DND-41 (cell line): ENCODE measurements around the gene FNDC3B.

ENCODE experiments used
- ATAC-seq: fragments of 200-7000 bp; cut with Tn5 transposase; 3 replicates; pipeline ENCODE4 v1.9.1; 2021; ENCODE audit warnings: low read depth; ENCODE audit not compliant: insufficient read depth
- DNase-seq: peaks from one replicate; pipeline ENCODE4 v3.0.0-alpha.2; 2020
- H2AFZ ChIP-seq: 2 replicates; pipeline ENCODE4 v1.6.0; 2012; ENCODE audit warnings: low read depth, low read length
- H3K27ac ChIP-seq: 2 replicates; pipeline ENCODE4 v1.5.1; 2012; ENCODE audit warnings: low read length, inconsistent platforms
- H3K27me3 ChIP-seq: fragments of 200-600 bp; sonication (generic); 2 replicates; pipeline ENCODE4 v1.6.0; 2012; ENCODE audit warnings: low read length, mild to moderate bottlenecking, inconsistent platforms; ENCODE audit not compliant: insufficient read depth, poor library complexity
- H3K36me3 ChIP-seq: 2 replicates; pipeline ENCODE4 v1.5.1; 2012; ENCODE audit warnings: low read length, inconsistent platforms; ENCODE audit not compliant: insufficient read depth
- H3K4me1 ChIP-seq: 2 replicates; pipeline ENCODE4 v1.5.1; 2012; ENCODE audit warnings: mild to moderate bottlenecking, low read length; ENCODE audit not compliant: insufficient read depth
- H3K4me2 ChIP-seq: 2 replicates; pipeline ENCODE4 v1.6.0; 2012; ENCODE audit warnings: mild to moderate bottlenecking, moderate library complexity, low read length, inconsistent platforms; ENCODE audit not compliant: insufficient read depth
- H3K4me3 ChIP-seq, 2 experiments: fragments of 200-600 bp in 1 of 2; shearing (Covaris generic) in 1 of 2; 2 replicates each; pipeline ENCODE4 v1.5.1; 2012 to 2016; ENCODE audit warnings: inconsistent platforms in 2 of 2, low read length in 2 of 2, mild to moderate bottlenecking in 2 of 2, low read depth in 1 of 2, moderate library complexity in 1 of 2
- H3K79me2 ChIP-seq: 2 replicates; pipeline ENCODE4 v1.6.0; 2012; ENCODE audit warnings: low read length, inconsistent platforms; ENCODE audit not compliant: insufficient read depth
- H3K9ac ChIP-seq: 2 replicates; pipeline ENCODE4 v1.6.0; 2012; ENCODE audit warnings: low read depth, mild to moderate bottlenecking, inconsistent platforms, low read length, moderate library complexity
- H3K9me3 ChIP-seq: 2 replicates; pipeline ENCODE4 v1.5.1; 2012; ENCODE audit warnings: low read length, moderate library complexity, mild to moderate bottlenecking, inconsistent platforms; ENCODE audit not compliant: insufficient read depth, severe bottlenecking
- H4K20me1 ChIP-seq: 2 replicates; pipeline ENCODE4 v1.6.0; 2012; ENCODE audit warnings: low read length; ENCODE audit not compliant: insufficient read depth
- CTCF ChIP-seq: IDR thresholded peaks from 2 replicates; pipeline ENCODE4 v1.5.1; 2012; ENCODE audit warnings: borderline replicate concordance, low read length, moderate library complexity, mild to moderate bottlenecking; ENCODE audit not compliant: poor library complexity, severe bottlenecking; ENCODE audit errors: extremely low read depth
- EZH2 ChIP-seq: IDR thresholded peaks from 3 replicates; pipeline ENCODE4 v1.6.1; 2012; ENCODE audit warnings: borderline replicate concordance, low read depth, mild to moderate bottlenecking, moderate library complexity, low read length, inconsistent platforms; ENCODE audit not compliant: severe bottlenecking

The FNDC3B gene

GRCh38 chr3:172125053-172125452 is 85.7 kb downstream of the FNDC3B start:
- no peak overlapping the region for H3K4me3 ChIP-seq
- no peaks in the 10 kb centered on the region for H3K36me3 ChIP-seq
- no peaks in the 10 kb centered on the region for H3K4me1 ChIP-seq
- H3K27me3 ChIP-seq, result no peaks in the 10 kb centered on the region
- H2AFZ ChIP-seq, result no peak overlapping the region
- no peaks in the 10 kb centered on the region for H3K79me2 ChIP-seq
- TF ChIP-seq CTCF, result no peak
- no peak for TF ChIP-seq EZH2
- DNase-seq (no peak), ATAC-seq (no peak)
- no peaks in the 10 kb centered on the region for H4K20me1 ChIP-seq
- H3K27ac ChIP-seq, result no peak overlapping the region
- H3K4me2 ChIP-seq, result no peak overlapping the region
- H3K9me3 ChIP-seq, result no peaks in the 10 kb centered on the region
- no peak overlapping the region for H3K9ac ChIP-seq

- no peaks in the 10 kb centered on the region for H3K9me3 ChIP-seq
- no peak overlapping the region for H3K4me2 ChIP-seq
- TF ChIP-seq CTCF, result no peak
- no peak for TF ChIP-seq EZH2
- H4K20me1 ChIP-seq, result no peaks in the 10 kb centered on the region
- H3K9ac ChIP-seq, result no peak overlapping the region
- no peak for DNase-seq
- H3K4me1 ChIP-seq, result no peaks in the 10 kb centered on the region
- H3K27me3 ChIP-seq, result no peaks in the 10 kb centered on the region
- H3K79me2 ChIP-seq, result no peaks in the 10 kb centered on the region
- no peak for ATAC-seq
- H2AFZ ChIP-seq, result no peak overlapping the region
- H3K4me3 ChIP-seq, result no peak overlapping the region
- no peak overlapping the region for H3K27ac ChIP-seq
- H3K36me3 ChIP-seq, result no peaks in the 10 kb centered on the region
Measured at GRCh38 chr3:172125963-172126457, 86.6 kb downstream of the FNDC3B start.

- no peak overlapping the region for H3K4me2 ChIP-seq
- no peaks in the 10 kb centered on the region for H3K4me1 ChIP-seq
- no peaks in the 10 kb centered on the region for H3K9me3 ChIP-seq
- no peak overlapping the region for H3K9ac ChIP-seq
- no peaks in the 10 kb centered on the region for H4K20me1 ChIP-seq
- H3K36me3 ChIP-seq, result no peaks in the 10 kb centered on the region
- H3K4me3 ChIP-seq, result no peak overlapping the region
- H3K79me2 ChIP-seq, result no peaks in the 10 kb centered on the region
- ATAC-seq, result no peak
- no peak overlapping the region for H2AFZ ChIP-seq
- TF ChIP-seq EZH2 (no peak), CTCF (no peak)
- H3K27ac ChIP-seq, result no peak overlapping the region
- DNase-seq, result no peak
- no peaks in the 10 kb centered on the region for H3K27me3 ChIP-seq
Measured at GRCh38 chr3:172126741-172127140, 87.4 kb downstream of the FNDC3B start.

GRCh38 chr3:172127141-172127540 is 87.8 kb downstream of the FNDC3B start:
- no peak for TF ChIP-seq CTCF
- TF ChIP-seq EZH2, result no peak
- H2AFZ ChIP-seq, result no peak overlapping the region
- H3K4me3 ChIP-seq, result no peak overlapping the region
- no peak overlapping the region for H3K27ac ChIP-seq
- no peaks in the 10 kb centered on the region for H4K20me1 ChIP-seq
- no peak overlapping the region for H3K9ac ChIP-seq
- H3K4me1 ChIP-seq, result no peaks in the 10 kb centered on the region
- H3K36me3 ChIP-seq, result no peaks in the 10 kb centered on the region
- no peak for DNase-seq
- H3K4me2 ChIP-seq, result no peak overlapping the region
- no peaks in the 10 kb centered on the region for H3K9me3 ChIP-seq
- no peak for ATAC-seq
- no peaks in the 10 kb centered on the region for H3K27me3 ChIP-seq
- H3K79me2 ChIP-seq, result no peaks in the 10 kb centered on the region
